Activated CD8-positive, alpha-beta memory T cell treated with anti-CD3 and anti-CD28 coated beads, Interleukin-2, amount 50 U/mL, for 24 hours (primary cell): Measurements from ENCODE around the gene SAMHD1.

ENCODE experiments used
- DNase-seq: peaks from one replicate; pipeline ENCODE4 v3.0.0-alpha.2; 2020; ENCODE audit errors: extremely low read depth

Gene SAMHD1

DNA sequence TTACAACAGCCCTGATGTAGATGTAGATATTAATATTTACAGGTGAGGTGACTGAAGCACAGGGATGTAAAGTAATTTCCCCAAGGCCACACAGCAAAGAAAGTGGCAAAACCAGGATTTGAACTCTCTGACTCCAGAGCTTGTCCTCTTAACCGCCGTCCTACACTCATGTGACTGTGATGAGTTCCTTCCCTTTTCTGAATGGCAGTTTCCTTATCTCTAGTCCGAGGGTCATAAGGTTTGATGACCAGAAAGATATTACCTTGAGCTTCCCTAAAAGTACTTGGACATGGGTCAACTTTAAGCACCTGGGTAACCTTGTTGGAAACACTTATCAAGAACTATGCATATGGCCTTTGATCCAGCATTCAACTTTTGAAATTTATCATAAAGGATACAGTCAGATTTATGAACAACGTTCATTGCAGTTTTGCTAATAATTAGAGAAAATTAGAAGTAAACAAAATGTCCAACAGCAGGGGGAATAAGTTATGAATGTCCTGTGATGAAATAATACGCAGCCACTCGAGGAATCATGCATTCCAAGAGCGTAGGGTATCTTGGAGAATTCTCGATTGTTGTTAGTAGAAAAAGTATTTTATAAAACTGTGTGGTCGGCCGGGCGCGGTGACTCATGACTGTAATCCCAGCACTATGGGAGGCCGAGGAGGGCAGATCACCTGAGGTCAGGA lies 77.9 kb downstream of the SAMHD1 start:
- DNase-seq: no peak

DNA sequence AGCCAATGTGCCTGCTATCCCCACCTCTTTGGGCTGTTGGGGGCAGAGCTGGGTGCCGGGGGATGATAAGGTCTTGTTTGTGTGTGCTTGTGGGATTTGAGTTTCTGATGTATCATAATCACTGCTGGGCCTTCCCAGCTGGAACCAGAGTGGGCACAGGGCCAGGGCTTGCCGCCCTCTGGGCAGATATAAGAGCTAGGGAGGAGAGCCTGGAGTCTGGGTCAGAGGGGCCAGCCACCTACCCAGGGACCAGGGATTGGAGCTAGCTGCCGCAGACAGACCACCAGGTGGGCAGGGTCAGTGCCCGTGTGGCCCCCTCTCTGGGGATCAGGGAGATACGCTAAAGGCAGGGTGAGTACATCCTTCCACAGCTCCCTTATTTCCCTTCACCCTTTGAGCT lies 78.7 kb downstream of the SAMHD1 start:
- no peak for DNase-seq

DNA sequence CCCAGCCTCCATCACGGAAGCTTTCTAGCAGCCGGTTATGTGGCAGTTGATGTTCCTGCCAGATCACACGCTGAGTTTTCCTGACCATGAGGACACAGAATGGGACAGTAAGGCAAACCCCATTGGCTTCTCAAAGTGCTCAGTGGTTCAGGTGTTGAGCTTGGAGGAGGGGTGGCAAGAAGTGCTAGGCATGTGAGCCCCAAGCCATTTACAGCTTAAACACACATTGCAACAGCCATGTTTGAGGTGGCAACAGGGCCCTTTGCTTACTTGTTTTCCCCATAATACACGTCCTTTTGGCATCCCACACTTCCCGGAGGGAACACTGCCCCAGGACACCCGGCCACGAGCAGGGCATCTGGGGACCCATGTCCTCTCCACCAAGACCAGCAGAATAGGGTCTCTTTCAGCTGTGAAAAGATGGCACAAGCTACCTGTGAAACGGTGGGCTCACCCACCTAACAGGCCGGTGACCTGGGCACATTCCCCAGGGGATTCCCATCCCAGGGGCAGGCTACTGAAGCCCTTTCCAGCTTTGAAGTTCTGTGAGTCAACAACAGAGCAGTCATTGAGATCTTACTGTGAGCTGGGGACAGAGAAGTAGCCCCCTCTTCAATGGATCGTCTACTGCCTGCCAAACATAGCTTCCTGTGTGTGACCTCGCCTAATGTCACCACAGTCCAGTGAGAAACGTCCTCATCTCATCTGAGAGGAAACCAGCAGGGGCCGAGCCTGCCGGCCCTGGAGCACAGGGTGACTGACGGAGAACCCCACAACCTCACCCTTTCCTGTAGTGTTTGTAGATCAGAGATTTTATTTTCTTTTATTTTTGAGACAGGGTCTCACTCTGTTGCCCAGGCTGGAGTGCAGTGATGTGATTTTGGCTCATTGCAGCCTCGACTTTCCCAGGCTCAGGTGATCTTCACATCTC lies 79.6 kb downstream of the SAMHD1 start:
- DNase-seq: no peak

DNA sequence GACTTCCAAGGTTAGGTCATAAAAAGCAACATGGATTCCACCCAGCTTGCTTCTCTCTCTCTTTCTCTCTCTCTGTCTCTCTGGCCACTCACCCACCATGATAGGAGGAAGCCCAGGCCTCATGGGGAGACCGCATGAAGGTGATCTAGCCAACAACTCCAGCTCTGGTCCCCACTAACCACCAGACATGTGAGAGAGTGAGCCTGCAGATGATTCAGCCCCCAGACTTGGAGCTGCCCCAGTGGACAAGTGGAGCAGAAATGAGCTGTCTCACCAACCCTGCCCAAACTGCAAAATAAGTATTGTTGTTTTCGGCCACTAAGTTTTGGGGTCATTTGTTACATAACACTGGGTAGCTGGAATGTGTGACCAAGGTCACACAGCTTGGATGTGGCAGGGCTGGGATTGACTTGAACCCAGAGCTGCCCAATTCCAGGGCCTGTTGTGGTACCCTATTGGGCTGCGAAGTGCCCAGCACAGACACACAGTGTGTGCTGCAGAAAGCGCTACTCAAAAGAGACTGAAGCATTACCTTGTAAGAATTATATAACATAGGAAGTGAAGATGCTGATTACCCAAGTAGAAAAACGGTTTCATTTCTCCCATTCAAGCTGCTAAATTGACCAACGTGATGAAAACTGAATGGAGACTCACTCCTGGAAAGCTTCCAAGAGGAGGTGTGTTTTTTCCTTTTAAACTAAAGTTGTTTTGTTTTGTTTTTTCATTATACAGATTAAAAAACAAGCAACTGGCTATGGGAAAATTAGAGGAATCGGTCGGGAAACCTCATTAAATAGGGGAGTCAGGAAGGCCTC lies 84.6 kb downstream of the SAMHD1 start:
- no peak for DNase-seq

DNA sequence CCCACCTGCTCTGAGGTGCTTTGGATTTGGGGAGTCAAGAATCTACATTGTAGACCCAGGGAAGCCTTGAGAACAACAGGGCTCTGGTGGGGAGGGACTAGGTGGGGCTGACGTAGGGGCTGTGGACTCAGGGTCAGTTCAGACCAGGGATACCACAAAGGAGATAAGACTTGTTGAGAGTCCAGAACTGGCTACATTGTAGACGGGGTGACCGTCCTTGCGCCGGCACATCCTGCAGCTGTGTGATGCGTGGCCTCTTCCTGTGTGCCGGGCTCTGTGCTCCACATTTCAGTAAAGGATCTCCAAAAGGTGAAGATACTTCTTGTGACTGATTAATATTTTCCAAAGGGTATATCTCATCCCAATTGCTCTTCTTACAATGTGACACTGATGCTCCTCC lies 85.3 kb downstream of the SAMHD1 start:
- DNase-seq: no peak

DNA sequence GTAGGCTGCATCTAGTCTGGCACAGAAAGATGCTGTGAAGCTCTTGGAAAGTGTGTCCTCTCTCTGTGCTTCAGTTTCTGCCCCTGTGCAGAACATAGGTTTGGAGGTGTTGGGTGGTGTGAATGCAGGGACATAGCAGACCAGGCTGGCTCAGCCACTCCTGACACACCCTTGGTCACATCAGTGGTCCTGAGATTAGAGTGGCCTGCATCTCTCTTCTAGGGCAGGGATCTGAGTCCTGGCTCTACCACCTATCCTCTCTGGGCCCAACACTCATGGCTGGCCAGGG lies 85.7 kb downstream of the SAMHD1 start:
- DNase-seq: no peak

DNA sequence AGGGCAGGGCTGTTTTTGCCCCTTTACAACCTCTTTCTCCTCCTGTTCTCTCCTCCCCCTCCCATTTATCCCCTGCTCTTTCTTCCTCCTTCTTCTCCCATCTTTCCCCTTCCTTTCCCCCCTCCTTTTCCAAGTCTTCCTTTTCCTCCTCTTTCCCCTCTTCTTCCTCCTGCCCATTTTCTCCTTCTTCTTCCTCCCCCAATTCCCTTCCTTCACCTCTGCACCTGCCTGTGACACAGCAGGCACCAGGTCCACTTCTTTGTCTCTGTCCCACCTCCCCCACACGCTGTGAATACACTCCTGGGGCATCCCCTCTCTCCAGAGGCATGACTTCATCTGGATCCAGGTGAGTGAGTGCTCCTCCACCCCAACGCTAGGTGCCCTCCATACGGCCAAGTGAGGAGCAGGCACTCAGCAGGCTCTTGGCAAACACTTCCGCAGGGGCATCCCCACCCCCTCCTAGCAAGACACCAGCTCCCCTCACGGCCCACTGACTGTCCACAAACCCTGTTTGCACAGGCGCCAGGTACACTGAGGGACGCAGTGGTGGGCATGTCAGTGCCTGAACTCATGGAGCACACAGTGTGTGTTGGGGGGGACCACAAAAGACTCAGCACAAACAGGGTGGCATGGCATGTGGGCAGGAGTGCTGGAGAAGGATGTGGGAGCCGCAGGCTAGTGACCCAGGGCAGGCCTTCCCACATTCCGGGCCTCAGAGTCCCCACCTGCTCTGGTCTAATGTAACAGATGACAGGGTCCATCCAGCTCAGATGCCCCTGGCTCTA lies 86.2 kb downstream of the SAMHD1 start:
- no peak for DNase-seq

DNA sequence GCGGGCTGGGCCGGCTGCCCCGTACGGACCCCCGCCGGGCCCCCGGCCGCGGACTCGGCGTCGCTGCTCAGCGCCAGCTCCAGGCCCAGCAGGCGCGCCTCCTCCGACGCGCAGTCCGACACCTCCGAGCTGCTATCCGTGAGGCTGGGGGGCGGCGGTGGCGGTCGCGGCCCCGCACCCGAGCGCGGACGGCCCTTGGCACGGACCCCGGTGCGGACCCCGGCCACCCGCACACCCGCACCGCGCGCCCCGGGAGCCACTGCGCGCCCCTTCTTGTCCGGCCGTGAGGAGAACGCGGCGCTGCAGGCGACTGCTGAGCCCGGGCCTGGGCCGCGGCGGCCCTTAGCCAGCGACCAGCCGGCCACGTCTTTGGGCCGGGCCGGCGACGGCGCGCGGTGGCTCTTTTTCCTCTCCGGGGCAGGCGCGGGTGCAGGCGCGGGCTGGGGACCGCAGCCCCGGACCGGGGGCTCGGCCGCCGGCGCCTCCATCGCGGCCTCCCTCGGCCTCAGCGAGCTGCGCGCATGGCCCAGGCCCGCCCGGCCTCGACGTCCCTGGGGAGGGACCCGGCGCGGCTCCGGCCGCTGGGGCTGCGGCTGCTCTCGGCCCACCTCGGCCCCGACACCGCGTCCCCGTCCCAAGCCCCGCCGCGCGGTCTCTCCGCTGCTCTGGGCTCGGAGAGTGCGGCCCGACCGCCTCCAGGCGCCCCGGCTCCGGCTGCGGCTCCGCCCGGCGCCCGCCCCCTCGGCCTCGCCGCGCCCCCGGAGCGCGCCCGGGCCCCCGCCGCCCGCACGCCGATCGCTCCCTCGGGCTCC lies 88.4 kb downstream of the SAMHD1 start:
- no peak for DNase-seq

DNA sequence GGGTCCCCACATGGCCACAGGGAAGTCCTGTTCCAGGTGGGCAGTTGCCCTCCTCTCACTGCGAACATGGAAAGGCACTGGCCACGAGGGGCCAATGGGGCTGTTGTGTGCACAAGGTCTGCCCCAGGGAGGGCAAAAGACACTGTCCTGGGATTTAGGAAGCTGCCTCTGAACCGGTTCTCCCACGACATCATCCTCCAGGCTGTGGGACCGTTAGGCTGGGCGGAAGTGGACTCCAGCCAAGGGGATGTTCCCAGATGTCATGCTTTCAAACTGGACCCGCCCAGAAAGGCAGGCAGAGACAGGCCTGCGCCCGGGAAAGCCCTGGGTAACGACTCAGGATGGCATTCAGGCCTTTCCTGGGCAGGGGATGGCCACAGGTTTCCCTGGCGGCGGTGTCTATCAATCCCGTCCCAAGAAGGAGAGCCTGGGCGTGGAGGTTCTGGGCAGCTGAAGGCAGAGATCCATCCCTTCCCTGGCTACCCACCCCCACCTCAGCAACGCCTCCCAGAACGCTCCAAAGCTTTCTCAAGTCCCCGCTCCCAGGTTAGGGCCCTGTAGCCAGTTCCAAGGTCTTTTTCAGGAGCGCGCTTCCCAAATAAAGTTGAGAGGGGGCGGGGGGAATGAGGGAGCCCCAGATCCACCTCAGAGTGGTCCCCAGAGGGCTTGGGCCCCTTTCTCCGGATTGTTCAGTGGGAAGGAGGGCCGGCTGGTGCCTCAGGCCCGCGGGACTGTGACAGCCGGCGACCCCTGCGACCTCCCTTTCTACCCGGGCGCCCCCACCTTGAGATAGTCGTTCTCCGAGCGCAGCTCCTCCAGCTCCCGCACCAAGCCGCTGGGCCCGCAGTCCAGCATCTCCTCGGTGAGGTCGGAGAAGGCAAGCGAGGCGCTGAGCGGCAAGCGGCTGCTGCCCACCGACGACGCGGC lies 89.4 kb downstream of the SAMHD1 start:
- DNase-seq: no peak

DNA sequence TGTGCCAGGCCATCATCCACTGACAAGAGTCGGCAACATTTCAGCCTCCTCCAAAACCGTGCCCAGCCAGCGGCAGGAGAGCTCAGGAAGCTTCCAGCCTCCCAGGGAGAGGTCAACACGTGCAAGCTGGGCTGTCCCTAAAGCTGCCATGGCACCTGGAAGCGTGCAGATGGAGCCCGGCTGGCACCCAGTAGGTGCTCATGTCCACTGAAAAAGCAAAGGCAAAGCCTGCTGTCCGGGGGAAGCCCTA lies 90.0 kb downstream of the SAMHD1 start:
- DNase-seq: no peak

DNA sequence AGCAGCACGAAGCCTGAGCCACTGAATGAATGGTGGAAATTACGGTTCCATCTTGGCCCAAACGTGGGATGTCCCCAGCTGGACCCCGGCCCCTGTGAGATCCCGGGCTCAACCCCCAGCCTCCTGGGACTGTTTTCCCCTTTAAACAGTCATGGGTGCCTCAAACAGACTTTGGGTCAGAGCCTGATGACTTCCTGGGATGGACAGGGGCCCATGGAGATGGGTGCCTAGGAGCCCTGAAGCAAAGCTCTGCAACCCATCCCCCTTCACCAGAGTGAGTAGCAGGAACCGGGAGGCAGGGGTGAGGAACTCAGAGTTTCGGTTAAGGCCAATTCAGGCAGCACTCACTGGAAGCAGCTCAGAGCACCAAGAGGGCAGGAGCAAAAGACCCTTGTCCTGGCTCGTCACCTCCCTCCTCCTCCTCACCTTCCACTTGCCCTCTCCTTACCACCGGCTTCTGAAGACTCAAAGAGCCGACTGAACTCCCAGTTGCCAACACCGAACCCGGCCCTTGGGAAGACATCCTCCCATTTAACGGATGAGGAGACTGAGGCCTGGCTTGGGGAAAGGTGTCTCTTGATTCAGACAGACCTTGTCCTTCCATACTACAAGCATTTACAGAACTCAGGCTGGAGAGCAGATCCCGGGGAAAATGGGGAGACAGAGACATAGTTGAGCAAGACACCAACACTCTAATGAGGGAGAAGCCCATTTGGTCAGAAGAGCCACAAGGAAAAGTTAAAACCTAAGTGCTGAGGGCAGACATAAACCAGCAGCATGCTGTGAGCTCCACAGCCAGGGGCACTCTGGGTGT lies 90.5 kb downstream of the SAMHD1 start:
- DNase-seq: no peak

DNA sequence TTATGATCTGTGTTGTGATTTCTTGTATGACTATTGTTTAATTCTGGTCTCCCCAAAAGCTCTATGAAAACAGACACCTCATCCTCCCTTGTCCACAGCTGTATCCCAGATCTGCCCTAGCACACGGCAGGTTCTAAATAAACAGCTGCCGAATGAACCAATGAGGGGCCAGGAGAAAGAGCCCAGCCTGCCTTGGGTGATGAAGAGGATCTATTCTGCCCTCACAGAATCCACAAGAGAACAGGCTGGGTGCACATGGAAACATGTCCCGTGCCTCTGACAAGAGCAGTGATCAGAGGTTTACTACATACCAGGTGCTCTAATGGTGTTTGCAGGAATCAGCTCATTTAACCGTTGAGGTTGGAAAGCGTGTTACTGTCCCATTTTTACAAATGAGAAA lies 91.2 kb downstream of the SAMHD1 start:
- no peak for DNase-seq

DNA sequence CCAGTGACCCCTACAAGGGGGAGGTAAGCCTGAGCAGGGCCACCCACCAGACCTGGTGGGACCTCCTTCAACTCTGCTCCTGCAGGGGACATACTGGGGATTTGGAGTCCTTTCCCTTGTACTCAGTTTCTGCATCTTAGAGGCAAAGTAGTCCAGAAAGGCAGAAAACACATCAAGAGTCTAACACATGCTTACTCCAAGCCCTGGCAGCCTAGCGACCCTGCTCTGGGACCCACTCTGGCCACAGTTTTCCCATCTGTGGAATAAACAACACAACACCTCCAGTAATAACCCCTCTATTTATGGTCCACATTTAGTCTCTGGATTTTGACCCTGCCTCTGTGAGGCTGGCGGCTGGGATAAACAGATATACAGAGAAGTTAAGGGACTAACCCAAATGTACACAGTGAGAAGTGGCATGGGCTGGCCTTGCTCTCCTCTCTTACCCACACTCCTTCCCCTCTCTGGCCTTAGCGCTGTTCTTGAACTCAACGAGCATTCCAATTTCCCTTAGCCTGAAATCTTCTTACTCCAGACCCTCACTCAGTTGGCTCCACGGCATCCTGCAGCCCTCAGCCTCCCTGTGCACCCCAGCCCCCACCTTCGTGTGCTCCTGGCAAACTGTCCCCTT lies 91.7 kb downstream of the SAMHD1 start:
- DNase-seq: no peak

DNA sequence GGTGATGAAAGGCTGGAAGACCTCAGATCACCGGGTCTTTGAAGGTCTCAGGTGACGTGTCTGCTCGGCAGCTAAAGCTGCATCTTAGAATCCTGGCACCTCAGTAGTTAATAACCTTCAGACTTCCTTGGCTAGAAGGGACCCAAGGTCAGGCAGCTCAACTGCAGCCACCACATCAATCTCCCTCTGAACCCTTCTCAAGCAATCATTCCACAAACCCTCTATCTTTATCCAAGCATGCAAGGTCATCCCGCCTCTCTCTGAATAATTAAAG lies 92.3 kb downstream of the SAMHD1 start:
- no peak for DNase-seq

DNA sequence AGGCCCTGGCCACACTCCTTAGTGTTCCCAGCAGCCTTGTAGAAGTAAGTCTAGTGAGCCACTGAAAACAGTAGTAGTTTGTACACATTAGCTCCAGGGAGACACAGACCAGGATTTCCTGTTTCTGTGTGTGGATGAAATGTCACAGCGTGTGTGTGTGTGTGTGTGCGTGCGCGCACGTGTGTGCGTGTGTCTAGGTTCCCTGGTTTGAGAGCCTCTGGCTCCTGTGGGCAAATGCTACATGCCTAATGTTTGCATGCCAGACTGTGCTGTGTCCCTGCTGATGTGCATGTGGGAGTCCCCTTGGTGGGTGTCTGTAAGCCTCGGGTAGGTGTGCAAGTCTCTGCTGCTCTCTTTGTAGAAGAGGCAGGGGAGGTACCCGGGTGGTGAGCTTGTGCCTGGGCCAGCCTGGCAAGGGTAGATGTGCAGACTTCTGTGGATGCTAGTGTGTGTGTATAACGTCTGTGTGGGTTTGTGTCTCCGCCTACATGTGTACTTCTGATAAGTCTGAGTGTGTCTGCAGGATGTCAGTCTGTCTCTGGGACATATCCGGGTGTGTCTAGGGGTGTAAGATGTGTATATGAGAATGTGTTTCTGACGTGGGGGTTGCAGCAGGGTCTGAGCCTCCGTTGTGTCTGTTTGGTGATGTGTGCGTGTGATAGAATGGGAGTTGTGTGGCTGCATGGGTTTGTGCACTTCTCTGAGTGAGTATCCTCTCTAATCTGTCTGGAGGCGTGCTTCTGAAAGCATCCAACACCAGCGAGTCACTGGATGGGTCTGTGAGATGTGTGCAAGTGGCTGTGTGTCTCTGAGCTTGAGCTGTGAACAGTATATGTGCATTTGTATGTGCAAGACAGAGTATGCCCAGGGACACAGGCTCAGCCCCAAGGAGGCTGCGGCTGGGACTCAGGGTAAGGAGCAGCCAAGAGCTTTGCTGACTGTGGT lies 94.5 kb downstream of the SAMHD1 start:
- DNase-seq: no peak

DNA sequence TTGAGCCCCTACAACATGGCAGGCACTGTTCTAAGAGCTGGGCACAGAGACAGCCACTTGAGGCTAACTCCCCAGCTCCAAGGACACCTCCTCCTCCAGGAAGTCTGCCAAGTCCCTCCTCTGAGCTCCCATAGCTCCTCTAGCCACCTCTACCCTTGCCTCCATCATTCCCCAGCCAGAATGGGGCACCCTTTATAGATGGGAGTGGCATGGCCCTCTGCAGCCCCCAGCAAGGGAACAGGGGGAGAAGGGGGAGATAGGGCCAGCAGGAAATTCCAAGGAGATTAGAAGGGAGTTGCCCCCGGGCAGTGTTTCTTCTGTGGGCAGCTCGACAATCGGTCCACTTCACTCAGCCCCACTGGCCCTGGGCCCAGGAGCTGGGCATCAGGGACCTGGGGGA lies 95.3 kb downstream of the SAMHD1 start:
- no peak for DNase-seq

DNA sequence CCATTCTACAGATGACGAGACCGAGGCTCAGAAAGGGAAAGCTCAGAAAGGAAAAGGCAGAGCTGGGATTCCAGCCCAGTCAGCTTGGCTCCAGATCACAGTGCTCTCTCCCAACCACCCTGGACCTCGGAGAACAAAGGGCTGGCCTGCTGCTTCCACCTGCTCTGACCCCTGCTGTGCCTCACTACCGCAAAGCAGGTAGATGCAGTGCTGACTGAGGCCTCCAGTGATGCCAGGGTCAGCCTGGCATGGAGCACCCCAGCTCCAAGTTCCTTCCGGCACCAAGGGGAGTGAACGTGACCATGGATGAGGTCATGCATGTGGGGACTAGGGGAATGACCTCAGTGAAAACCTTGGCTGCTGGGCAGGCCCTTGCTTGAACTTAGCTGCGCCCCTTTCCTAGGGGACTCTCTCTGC lies 96.3 kb downstream of the SAMHD1 start:
- no peak for DNase-seq
